Measurements from ENCODE around the gene PDGFB.

Gene PDGFB

GRCh38 chr22:39174498-39175352 lies 70.1 kb downstream of the PDGFB start:
- TF ChIP-seq CTCF (IDR thresholded peaks at IDR 0.05), result no peak

GRCh38 chr22:39173787-39174497 lies 70.8 kb downstream of the PDGFB start:
- TF ChIP-seq CTCF (IDR thresholded peaks at IDR 0.05), result no peak
